ENCODE results near the gene ARMC3.

ARMC3 gene

GRCh38 chr10:22958338-22958737 is 30.5 kb downstream of the ARMC3 start:
- TF ChIP-seq, protein P1, sequence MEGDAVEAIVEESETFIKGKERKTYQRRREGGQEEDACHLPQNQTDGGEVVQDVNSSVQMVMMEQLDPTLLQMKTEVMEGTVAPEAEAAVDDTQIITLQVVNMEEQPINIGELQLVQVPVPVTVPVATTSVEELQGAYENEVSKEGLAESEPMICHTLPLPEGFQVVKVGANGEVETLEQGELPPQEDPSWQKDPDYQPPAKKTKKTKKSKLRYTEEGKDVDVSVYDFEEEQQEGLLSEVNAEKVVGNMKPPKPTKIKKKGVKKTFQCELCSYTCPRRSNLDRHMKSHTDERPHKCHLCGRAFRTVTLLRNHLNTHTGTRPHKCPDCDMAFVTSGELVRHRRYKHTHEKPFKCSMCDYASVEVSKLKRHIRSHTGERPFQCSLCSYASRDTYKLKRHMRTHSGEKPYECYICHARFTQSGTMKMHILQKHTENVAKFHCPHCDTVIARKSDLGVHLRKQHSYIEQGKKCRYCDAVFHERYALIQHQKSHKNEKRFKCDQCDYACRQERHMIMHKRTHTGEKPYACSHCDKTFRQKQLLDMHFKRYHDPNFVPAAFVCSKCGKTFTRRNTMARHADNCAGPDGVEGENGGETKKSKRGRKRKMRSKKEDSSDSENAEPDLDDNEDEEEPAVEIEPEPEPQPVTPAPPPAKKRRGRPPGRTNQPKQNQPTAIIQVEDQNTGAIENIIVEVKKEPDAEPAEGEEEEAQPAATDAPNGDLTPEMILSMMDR (IDR thresholded peaks at IDR 0.05; ENCODE audit: low read depth, low read length, missing control alignments), result no peak
- DNase-seq (ENCODE audit: extremely low read depth, low read depth), result no peak
- H3K4me3 ChIP-seq (replicated peaks; ENCODE audit: low read depth, low read length), result no peak overlapping the region

GRCh38 chr10:22959292-22959691 is 31.4 kb downstream of the ARMC3 start:
- TF ChIP-seq, protein P1 (IDR thresholded peaks at IDR 0.05; ENCODE audit: low read depth, low read length, missing control alignments), result no peak
- no peak overlapping the region for H3K4me3 ChIP-seq (replicated peaks; ENCODE audit: low read depth, low read length)
- no peak for DNase-seq (ENCODE audit: extremely low read depth, low read depth)

DNA sequence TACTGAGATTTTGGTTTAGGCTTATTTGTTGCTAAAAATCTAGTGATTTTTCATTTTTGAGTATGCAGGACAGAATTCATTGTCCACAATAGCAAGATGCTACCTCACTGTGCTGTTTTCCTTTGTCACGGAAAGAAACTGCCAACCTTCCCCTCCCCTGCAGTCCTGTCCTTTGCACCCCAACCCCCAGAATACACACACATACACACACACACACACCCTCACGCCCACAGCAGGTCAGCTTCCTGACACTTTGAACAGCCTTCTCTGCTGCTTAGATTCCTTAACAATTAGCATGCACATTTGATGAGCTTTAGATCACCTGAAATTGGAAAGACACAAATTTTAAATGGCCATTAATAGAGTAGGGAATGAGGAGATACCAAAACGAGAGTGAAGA is 32.1 kb downstream of the ARMC3 start:
- DNase-seq (ENCODE audit: extremely low read depth, low read depth), result no peak
- no peak overlapping the region for H3K4me3 ChIP-seq (replicated peaks; ENCODE audit: low read depth, low read length)
- TF ChIP-seq, protein P1 (IDR thresholded peaks at IDR 0.05; ENCODE audit: low read depth, low read length, missing control alignments), result no peak

- TF ChIP-seq, protein P1 (IDR thresholded peaks at IDR 0.05; ENCODE audit: low read depth, low read length, missing control alignments), result no peak
- no peak for DNase-seq (ENCODE audit: extremely low read depth, low read depth)
- H3K4me3 ChIP-seq (replicated peaks; ENCODE audit: low read depth, low read length), result no peak overlapping the region
Measured at GRCh38 chr10:22962817-22963216, 35.0 kb downstream of the ARMC3 start.

GRCh38 chr10:22969704-22970103 is 41.9 kb downstream of the ARMC3 start:
- H3K4me3 ChIP-seq (replicated peaks; ENCODE audit: low read depth, low read length), result no peak overlapping the region
- TF ChIP-seq, protein P1 (IDR thresholded peaks at IDR 0.05; ENCODE audit: low read depth, low read length, missing control alignments), result no peak
- no peak for DNase-seq (ENCODE audit: extremely low read depth, low read depth)

- no peak overlapping the region for H3K4me3 ChIP-seq (replicated peaks; ENCODE audit: low read depth, low read length)
- TF ChIP-seq, protein P1 (IDR thresholded peaks at IDR 0.05; ENCODE audit: low read depth, low read length, missing control alignments), result no peak
- no peak for DNase-seq (ENCODE audit: extremely low read depth, low read depth)
Measured at GRCh38 chr10:22976534-22976933, 48.7 kb downstream of the ARMC3 start.

DNA sequence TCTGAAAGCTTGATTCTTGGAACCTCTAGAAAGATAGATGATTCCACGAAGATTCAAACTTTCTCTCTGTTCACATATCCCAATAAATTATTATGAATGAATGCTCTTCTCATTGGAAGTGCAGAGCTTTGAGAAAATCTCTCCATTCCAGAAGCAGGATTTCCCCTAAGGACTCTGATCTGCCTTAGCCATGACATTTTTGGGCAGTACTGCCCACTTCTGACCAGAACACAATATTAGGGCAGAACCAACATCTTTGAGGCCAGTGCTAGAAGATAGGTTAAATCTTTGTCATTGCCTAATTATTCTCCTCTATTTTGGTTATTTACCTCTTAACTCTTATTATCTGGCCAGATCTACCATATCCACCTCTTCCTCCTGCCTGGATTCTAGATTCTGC is 49.9 kb downstream of the ARMC3 start:
- TF ChIP-seq, protein P1 (IDR thresholded peaks at IDR 0.05; ENCODE audit: low read depth, low read length, missing control alignments), result no peak

More for the DNA sequence above, 49.9 kb downstream of the ARMC3 start:
- no peak for DNase-seq (ENCODE audit: extremely low read depth, low read depth)
- no peak overlapping the region for H3K4me3 ChIP-seq (replicated peaks; ENCODE audit: low read depth, low read length)
